HG02970 (cell line): ENCODE measurements around the gene LIPJ.
A peak's percentile ranks its signal among the peaks of the same experiment; 100 is the strongest.

ENCODE experiments used
- ATAC-seq: cut with Tn5 transposase; IDR thresholded peaks from one replicate; pipeline ENCODE4 v1.9.1; 2021; ENCODE audit warnings: mild to moderate bottlenecking, moderate library complexity, moderate number of reproducible peaks; ENCODE audit not compliant: unreplicated experiment, low FRiP score

LIPJ gene

GRCh38 chr10:88586462-88586861 lies at the start of gene LIPJ:
TSS of gene LIPJ (plus strand) at chr10:88586762. CDS start at chr10:88590688, 3,926 bp downstream.
- no peak for ATAC-seq

GRCh38 chr10:88537322-88537721 lies 49.2 kb upstream of the LIPJ start:
- ATAC-seq: no peak

GRCh38 chr10:88538048-88538447 lies 48.5 kb upstream of the LIPJ start:
- no peak for ATAC-seq

- no peak for ATAC-seq
These were observed 46.2 kb upstream of the LIPJ start for GRCh38 chr10:88540351-88540750.

GRCh38 chr10:88541116-88541626 lies 45.4 kb upstream of the LIPJ start:
- no peak for ATAC-seq

GRCh38 chr10:88542522-88542921 lies 44.0 kb upstream of the LIPJ start:
- no peak for ATAC-seq

GRCh38 chr10:88544140-88544870 lies 42.3 kb upstream of the LIPJ start:
- no peak for ATAC-seq

GRCh38 chr10:88545359-88545758 lies 41.2 kb upstream of the LIPJ start:
- ATAC-seq: no peak

- ATAC-seq: no peak
These were observed 40.1 kb upstream of the LIPJ start for GRCh38 chr10:88546497-88546896.

- ATAC-seq: no peak
These were observed 35.3 kb upstream of the LIPJ start for GRCh38 chr10:88551246-88551645.

- no peak for ATAC-seq
These were observed 33.3 kb upstream of the LIPJ start for GRCh38 chr10:88553116-88553752.

GRCh38 chr10:88555190-88555908 lies 31.2 kb upstream of the LIPJ start:
- ATAC-seq: no peak

GRCh38 chr10:88557256-88557655 lies 29.3 kb upstream of the LIPJ start:
- ATAC-seq: no peak

- no peak for ATAC-seq
These were observed 28.9 kb upstream of the LIPJ start for GRCh38 chr10:88557658-88558057.

- ATAC-seq: no peak
These were observed 24.4 kb upstream of the LIPJ start for GRCh38 chr10:88562152-88562551.

- no peak for ATAC-seq
These were observed 21.5 kb upstream of the LIPJ start for GRCh38 chr10:88565072-88565471.

- no peak for ATAC-seq
These were observed 4.2 kb upstream of the LIPJ start for GRCh38 chr10:88582411-88582805.

- ATAC-seq: peak; percentile 57
These were observed 3.6 kb upstream of the LIPJ start, which contains the start of gene RNLS for GRCh38 chr10:88582806-88583583. TSS of gene RNLS (minus strand) at chr10:88583318.

GRCh38 chr10:88583584-88583957 lies 3.0 kb upstream of the LIPJ start:
- ATAC-seq: no peak

GRCh38 chr10:88592381-88592780 lies 5.8 kb downstream of the LIPJ start:
- ATAC-seq: no peak

- no peak for ATAC-seq
These were observed 6.3 kb downstream of the LIPJ start for GRCh38 chr10:88592906-88593305.
